Cardiac muscle cell (in vitro differentiated cells and primary cell): Measurements from ENCODE around the gene DTWD1. TPM values are rescaled to one million over a fixed set of nuclear protein-coding genes. Genes with fewer than 3 reads are reported as not detected.
A peak's percentile ranks its signal among the peaks of the same experiment; 100 is the strongest.
"Not testable (repeated sequence)": the region's sequence is repeated elsewhere in the genome, so short reads cannot be mapped to it uniquely, and the experiment has no call there.

Source experiments
- DNase-seq, 2 donors: peaks; one replicate each; pipeline versions ENCODE4 v3.0.0 to v3.0.0-alpha.2; 2010 to 2017; ENCODE audit warnings: low read depth in 1 of 2, low spot score in 1 of 2
- H3K27ac ChIP-seq: fragments of 200-600 bp; sonication (generic); 2 replicates; pipeline ENCODE4 v1.5.1; 2016
- H3K27me3 ChIP-seq: fragments of 200-600 bp; sonication (generic); 2 replicates; pipeline ENCODE4 v1.6.0; 2016; ENCODE audit warnings: control low read depth
- H3K36me3 ChIP-seq: fragments of 200-600 bp; sonication (generic); 2 replicates; pipeline ENCODE4 v1.5.1; 2016; ENCODE audit warnings: control low read depth
- H3K4me1 ChIP-seq: fragments of 200-600 bp; sonication (generic); 2 replicates; pipeline ENCODE4 v1.8.1; 2017; ENCODE audit warnings: low read depth, mild to moderate bottlenecking, mixed run types
- H3K4me3 ChIP-seq: fragments of 200-600 bp; sonication (generic); 2 replicates; pipeline ENCODE4 v1.5.1; 2016; ENCODE audit warnings: mild to moderate bottlenecking
- H3K9me3 ChIP-seq: fragments of 200-600 bp; sonication (generic); 2 replicates; pipeline ENCODE4 v1.5.1; 2017; ENCODE audit warnings: low read depth, mild to moderate bottlenecking, control low read depth
- polyA plus RNA-seq: library from polyadenylated mRNA; unstranded; fragments of >200 nt; fragmentation: Nextera tagmentation; extraction: Ambion mirVana; gene quantifications from 2 replicates; pipeline ENCODE4 v1.2.1, GENCODE V29; 2016
- total RNA-seq: library from RNA; depleted of rRNA; stranded (reverse); fragments of >200 nt; gene quantifications from 2 replicates; pipeline ENCODE4 v1.2.3, GENCODE V29; 2016
- TF ChIP-seq, protein P1 (sequence below): IDR thresholded peaks from 2 replicates; pipeline ENCODE4 v1.5.1; 2012; ENCODE audit warnings: low read depth, mild to moderate bottlenecking, low read length

DTWD1 gene
- total and polyA plus RNA-seq, 2 experiments from 2014 or later = 6.7 to 23.5 TPM

DNA sequence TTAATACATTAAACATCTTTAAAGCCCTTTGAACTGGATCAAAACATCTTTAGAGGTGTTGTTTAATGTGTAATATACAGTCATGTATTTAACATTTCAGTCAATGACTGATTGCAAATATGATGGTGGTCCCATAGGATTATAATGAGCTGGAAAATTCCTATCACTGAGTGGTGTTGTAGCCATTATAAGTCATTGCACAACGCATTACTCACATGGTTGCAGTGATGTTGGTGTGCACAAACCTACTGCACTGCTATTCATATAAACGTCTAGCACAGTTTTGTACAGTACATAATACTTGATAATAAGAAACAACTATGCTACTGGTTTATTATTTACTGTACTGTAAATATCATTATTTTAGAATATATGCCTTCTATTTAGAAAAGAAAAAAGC lies 75.6 kb downstream of the DTWD1 start:
- Histone ChIP-seq H3K9me3 (no peaks in the 10 kb centered on the region), H3K4me3 (no peak overlapping the region), H3K27me3 (peaks cover 4% of the 10 kb centered on the region), H3K4me1 (no peaks in the 10 kb centered on the region), H3K27ac (no peak overlapping the region), H3K36me3 (no peaks in the 10 kb centered on the region)
- TF ChIP-seq, protein P1, sequence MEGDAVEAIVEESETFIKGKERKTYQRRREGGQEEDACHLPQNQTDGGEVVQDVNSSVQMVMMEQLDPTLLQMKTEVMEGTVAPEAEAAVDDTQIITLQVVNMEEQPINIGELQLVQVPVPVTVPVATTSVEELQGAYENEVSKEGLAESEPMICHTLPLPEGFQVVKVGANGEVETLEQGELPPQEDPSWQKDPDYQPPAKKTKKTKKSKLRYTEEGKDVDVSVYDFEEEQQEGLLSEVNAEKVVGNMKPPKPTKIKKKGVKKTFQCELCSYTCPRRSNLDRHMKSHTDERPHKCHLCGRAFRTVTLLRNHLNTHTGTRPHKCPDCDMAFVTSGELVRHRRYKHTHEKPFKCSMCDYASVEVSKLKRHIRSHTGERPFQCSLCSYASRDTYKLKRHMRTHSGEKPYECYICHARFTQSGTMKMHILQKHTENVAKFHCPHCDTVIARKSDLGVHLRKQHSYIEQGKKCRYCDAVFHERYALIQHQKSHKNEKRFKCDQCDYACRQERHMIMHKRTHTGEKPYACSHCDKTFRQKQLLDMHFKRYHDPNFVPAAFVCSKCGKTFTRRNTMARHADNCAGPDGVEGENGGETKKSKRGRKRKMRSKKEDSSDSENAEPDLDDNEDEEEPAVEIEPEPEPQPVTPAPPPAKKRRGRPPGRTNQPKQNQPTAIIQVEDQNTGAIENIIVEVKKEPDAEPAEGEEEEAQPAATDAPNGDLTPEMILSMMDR = no peak
- DNase-seq = peak in 1 of 2 donors; percentile 65

DNA sequence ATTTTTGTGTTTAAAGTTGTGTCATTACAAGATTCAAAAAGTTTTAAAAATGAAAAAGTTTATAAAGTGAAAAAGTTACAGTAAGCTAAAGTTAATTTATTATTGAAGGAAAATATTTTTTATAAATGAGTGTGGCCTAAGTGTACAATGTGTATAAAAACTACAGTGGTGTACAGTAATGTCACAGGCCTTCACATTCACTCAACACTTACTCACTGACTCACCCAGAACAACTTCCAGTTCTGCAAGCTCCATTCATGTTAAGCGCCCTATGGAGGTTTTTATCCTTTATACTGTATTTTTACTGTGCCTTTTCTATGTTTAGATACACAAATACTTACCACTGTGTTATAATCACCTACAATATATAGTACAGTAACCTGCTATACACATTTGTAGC lies 76.3 kb downstream of the DTWD1 start:
- TF ChIP-seq, protein P1 = no peak
- Histone ChIP-seq H3K27ac (no peak overlapping the region), H3K4me3 (no peak overlapping the region), H3K4me1 (no peaks in the 10 kb centered on the region), H3K36me3 (no peaks in the 10 kb centered on the region), H3K9me3 (no peaks in the 10 kb centered on the region), H3K27me3 (peaks cover 4% of the 10 kb centered on the region)
- DNase-seq = no peak

DNA sequence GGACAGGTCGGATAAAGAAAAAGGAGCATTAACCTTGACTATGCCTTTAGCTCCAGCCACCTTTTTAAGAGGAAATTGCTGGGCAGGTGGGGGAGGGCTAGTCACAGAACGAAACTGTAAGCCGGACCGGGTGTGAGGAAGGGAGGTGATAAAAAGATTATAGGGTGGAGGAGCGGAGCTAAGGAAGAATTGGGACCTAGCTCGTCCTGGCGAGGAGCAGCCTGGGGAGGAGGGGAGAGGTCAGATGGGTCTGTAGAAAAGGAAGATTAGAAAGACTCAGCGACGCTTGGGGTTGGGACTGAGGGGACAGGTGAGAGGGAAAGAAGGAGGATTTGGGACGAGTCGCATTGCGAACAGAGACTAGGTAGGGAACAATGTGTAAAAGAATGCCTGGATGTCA lies 82.1 kb downstream of the DTWD1 start:
- H3K36me3 ChIP-seq, DNase-seq, H3K9me3 ChIP-seq, H3K4me1 ChIP-seq, H3K27ac ChIP-seq, H3K4me3 ChIP-seq, H3K27me3 ChIP-seq: not testable (repeated sequence)

Other genes starting within 250 kb of the DTWD1 start
- gene FGF7, start 197.8 kb upstream of the DTWD1 start, total RNA-seq = 3.8 and 5.1 TPM in 2 replicates
- 6.2 and 7.8 TPM in 2 replicates for gene FGF7, start 197.8 kb upstream of the DTWD1 start, polyA plus RNA-seq
- 4.9 and 10.4 TPM in 2 replicates for gene FAM227B, start 230 bp upstream of the DTWD1 start, total RNA-seq
- 23.6 and 27.7 TPM in 2 replicates for gene FAM227B, start 230 bp upstream of the DTWD1 start, polyA plus RNA-seq